Smooth muscle cell (in vitro differentiated cells): ENCODE data around the gene KRT38. TPM values are rescaled to one million over a fixed set of nuclear protein-coding genes. Genes with fewer than 3 reads are reported as not detected.

Source experiments
- DNase-seq: peaks from one replicate; lab custom pipeline; 2025; ENCODE audit not compliant: unreplicated experiment; lab: John Stamatoyannopoulos, UW
- H2AFZ ChIP-seq: fragments of 200-600 bp; sonication (generic); 2 replicates; pipeline ENCODE4 v1.6.0; 2016; ENCODE audit warnings: antibody characterized with exemption, low read depth, mild to moderate bottlenecking
- H3F3A ChIP-seq: fragments of 200-600 bp; sonication (generic); 2 replicates; pipeline ENCODE4 v1.6.0; 2017; ENCODE audit warnings: antibody characterized with exemption, low read depth
- H3K27ac ChIP-seq: fragments of 200-600 bp; sonication (generic); 2 replicates; pipeline ENCODE4 v1.5.1; 2016; ENCODE audit warnings: low read depth, mild to moderate bottlenecking
- H3K27me3 ChIP-seq: fragments of 200-600 bp; sonication (generic); 2 replicates; pipeline ENCODE4 v1.6.1; 2016; ENCODE audit warnings: low read depth, mild to moderate bottlenecking
- H3K36me3 ChIP-seq: fragments of 200-600 bp; sonication (generic); 2 replicates; pipeline ENCODE4 v1.5.1; 2016; ENCODE audit warnings: low read depth
- H3K4me1 ChIP-seq: fragments of 200-600 bp; sonication (generic); 2 replicates; pipeline ENCODE4 v1.5.1; 2016; ENCODE audit warnings: low read depth
- H3K4me2 ChIP-seq: fragments of 200-600 bp; sonication (generic); 2 replicates; pipeline ENCODE4 v1.6.0; 2016; ENCODE audit warnings: mild to moderate bottlenecking
- H3K4me3 ChIP-seq: fragments of 200-600 bp; sonication (generic); 2 replicates; pipeline ENCODE4 v1.5.1; 2016; ENCODE audit warnings: mild to moderate bottlenecking
- H3K79me2 ChIP-seq: fragments of 200-600 bp; sonication (generic); 2 replicates; pipeline ENCODE4 v1.6.0; 2016; ENCODE audit warnings: low read depth, mild to moderate bottlenecking
- H3K9ac ChIP-seq: fragments of 200-600 bp; sonication (generic); 2 replicates; pipeline ENCODE4 v1.6.0; 2016; ENCODE audit warnings: low read depth
- H3K9me3 ChIP-seq: fragments of 200-600 bp; sonication (generic); replicated peaks from 2 replicates; pipeline ENCODE4 v1.5.1; 2016; ENCODE audit warnings: low read depth
- H4K20me1 ChIP-seq: fragments of 200-600 bp; sonication (generic); 2 replicates; pipeline ENCODE4 v1.6.0; 2016; ENCODE audit warnings: low read depth
- CTCF ChIP-seq: fragments of 200-600 bp; sonication (generic); IDR thresholded peaks from 2 replicates; pipeline ENCODE4 v1.5.1; 2017; ENCODE audit warnings: borderline replicate concordance, mild to moderate bottlenecking, antibody characterized with exemption; ENCODE audit not compliant: insufficient read depth, poor library complexity, severe bottlenecking
- WGBS: methylation state at CpG from one replicate; pipeline ENCODE4 v1.1.7; 2016; ENCODE audit warnings: low lambda C conversion rate; 5-methylcytosine and 5-hydroxymethylcytosine counted together
- polyA plus RNA-seq: library from polyadenylated mRNA; unstranded; fragments of >200 nt; fragmentation: Nextera tagmentation; extraction: Ambion mirVana; gene quantifications from 2 replicates; pipeline ENCODE4 v1.2.1, GENCODE V29; 2016
- total RNA-seq: library from RNA; depleted of rRNA; stranded (reverse); fragments of >200 nt; gene quantifications from 2 replicates; pipeline ENCODE4 v1.2.3, GENCODE V29; 2014

The KRT38 gene
- total and polyA plus RNA-seq, 2 experiments from 2014 or later = not detected

GRCh38 chr17:41393294-41393693 lies 47.5 kb downstream of the KRT38 start:
- Histone ChIP-seq H3K9ac (no peak overlapping the region), H3K36me3 (no peaks in the 10 kb centered on the region), H4K20me1 (no peaks in the 10 kb centered on the region), H2AFZ (no peak overlapping the region), H3K9me3 (no peaks in the 10 kb centered on the region), H3K27ac (no peak overlapping the region), H3F3A (no peaks in the 10 kb centered on the region), H3K27me3 (no peaks in the 10 kb centered on the region), H3K4me3 (no peak overlapping the region), H3K79me2 (no peaks in the 10 kb centered on the region), H3K4me1 (no peaks in the 10 kb centered on the region), H3K4me2 (no peak overlapping the region)
- TF ChIP-seq CTCF = no peak
- no peak for DNase-seq
- WGBS = 84% methylated on average over 5 of the region's 5 CpGs

GRCh38 chr17:41392278-41392677 lies 48.5 kb downstream of the KRT38 start:
- Histone ChIP-seq H4K20me1 (no peaks in the 10 kb centered on the region), H3K4me2 (no peak overlapping the region), H3K9ac (no peak overlapping the region), H3K36me3 (no peaks in the 10 kb centered on the region), H3K4me3 (no peak overlapping the region), H3K27ac (no peak overlapping the region), H3K27me3 (no peaks in the 10 kb centered on the region), H2AFZ (no peak overlapping the region), H3K9me3 (no peaks in the 10 kb centered on the region), H3K79me2 (no peaks in the 10 kb centered on the region), H3F3A (no peaks in the 10 kb centered on the region), H3K4me1 (no peaks in the 10 kb centered on the region)
- no peak for TF ChIP-seq CTCF
- DNase-seq = no peak
- 100% methylated on average over 1 of the region's 1 CpG for WGBS

GRCh38 chr17:41391535-41391934 lies 49.2 kb downstream of the KRT38 start:
- Histone ChIP-seq H2AFZ (no peak overlapping the region), H3K27ac (no peak overlapping the region)
- WGBS = 79% methylated on average over 2 of the region's 2 CpGs

More at GRCh38 chr17:41391535-41391934, 49.2 kb downstream of the KRT38 start:
- no peak for TF ChIP-seq CTCF
- H3K9me3 ChIP-seq = no peaks in the 10 kb centered on the region
- H3K36me3 ChIP-seq = no peaks in the 10 kb centered on the region
- H3K4me3 ChIP-seq = no peak overlapping the region
- H4K20me1 ChIP-seq = no peaks in the 10 kb centered on the region
- no peaks in the 10 kb centered on the region for H3F3A ChIP-seq
- no peak overlapping the region for H3K9ac ChIP-seq
- H3K4me2 ChIP-seq = no peak overlapping the region
- no peak for DNase-seq
- no peaks in the 10 kb centered on the region for H3K4me1 ChIP-seq
- no peaks in the 10 kb centered on the region for H3K79me2 ChIP-seq
- H3K27me3 ChIP-seq = no peaks in the 10 kb centered on the region
